Endothelial cell of umbilical vein (primary cell): ENCODE results near the gene FGF19. TPM values are rescaled to one million over a fixed set of nuclear protein-coding genes. Genes with fewer than 3 reads are reported as not detected.

Source experiments
- BruUV-seq: library from RNA; stranded (reverse); fragments of 400-500 nt; replicated peaks from 2 replicates; lab custom pipeline; 2021; lab: Mats Ljungman, UMichigan
- CTCF ChIA-PET: fragments of 300-600, 350-600 bp; sonication (Branson Sonifier 250); formaldehyde crosslinking; loops from one replicate; lab custom pipeline; 2021; ENCODE audit warnings: antibody characterized with exemption, inconsistent platforms; lab: Charles Lee
- POLR2A ChIA-PET: fragments of 300-600, 350-600 bp; sonication (Branson Sonifier 250); formaldehyde crosslinking; loops from one replicate; lab custom pipeline; 2021; ENCODE audit warnings: antibody characterized with exemption, inconsistent platforms; lab: Charles Lee
- DNase-seq: peaks from one replicate; pipeline ENCODE4 v3.0.0-alpha.2; 2011; ENCODE audit warnings: low read depth, low spot score
- FAIRE-seq: peaks from 2 replicates; lab custom pipeline; 2011; peaks lifted over from hg19 to GRCh38; lab: Jason Lieb, UNC
- H2AFZ ChIP-seq: 2 replicates; pipeline ENCODE4 v1.6.0; 2012; ENCODE audit warnings: low read depth, low read length, control low read depth, inconsistent platforms
- H3K27ac ChIP-seq: 2 replicates; pipeline ENCODE4 v1.5.1; 2011; ENCODE audit warnings: low read depth, mild to moderate bottlenecking, control low read depth, low read length, moderate library complexity; ENCODE audit not compliant: insufficient read depth
- H3K27me3 ChIP-seq, 2 experiments: 2 replicates each; pipeline versions ENCODE4 v1.6.0 to v1.6.1; 2011; ENCODE audit warnings: low read length in 2 of 2, mixed read lengths in 1 of 2; ENCODE audit not compliant: control insufficient read depth in 2 of 2, insufficient read depth in 2 of 2
- H3K36me3 ChIP-seq, 2 experiments: 2 replicates in 1 of 2; 3 replicates in 1 of 2; pipeline ENCODE4 v1.5.1; 2011; ENCODE audit warnings: low read length in 2 of 2, mild to moderate bottlenecking in 1 of 2, moderate library complexity in 1 of 2; ENCODE audit not compliant: control insufficient read depth in 2 of 2, insufficient read depth in 2 of 2; ENCODE audit errors: extremely low read depth in 1 of 2
- H3K4me1 ChIP-seq: 3 replicates; pipeline ENCODE4 v1.5.1; 2011; ENCODE audit warnings: mild to moderate bottlenecking, low read length; ENCODE audit not compliant: control insufficient read depth, insufficient read depth; ENCODE audit errors: extremely low read depth
- H3K4me2 ChIP-seq: 2 replicates; pipeline ENCODE4 v1.6.1; 2011; ENCODE audit warnings: low read length, control low read depth, mixed read lengths; ENCODE audit not compliant: insufficient read depth
- H3K4me3 ChIP-seq, 3 experiments: fragments of 200-600 bp in 1 of 3; sonication (generic), shearing (Covaris generic) in 1 of 3; replicated peaks in 1 of 3; 2 replicates each; pipeline ENCODE4 v1.5.1; 2011 to 2016; ENCODE audit warnings: control low read depth in 3 of 3, low read length in 3 of 3, mild to moderate bottlenecking in 2 of 3, inconsistent platforms in 1 of 3, low read depth in 1 of 3, moderate library complexity in 1 of 3; ENCODE audit not compliant: insufficient read depth in 1 of 3
- H3K79me2 ChIP-seq: 2 replicates; pipeline ENCODE4 v1.6.0; 2012; ENCODE audit warnings: low read length, inconsistent platforms; ENCODE audit not compliant: control insufficient read depth, insufficient read depth
- H3K9ac ChIP-seq: replicated peaks from 2 replicates; pipeline ENCODE3; 2011; ENCODE audit warnings: low read length, control low read depth; ENCODE audit not compliant: insufficient read depth; ENCODE audit errors: extremely low read depth
- H3K9me1 ChIP-seq: replicated peaks from 3 replicates; pipeline ENCODE4 v1.6.0; 2011; ENCODE audit warnings: mild to moderate bottlenecking, low read length; ENCODE audit not compliant: control insufficient read depth, insufficient read depth; ENCODE audit errors: extremely low read depth
- H3K9me3 ChIP-seq: replicated peaks from 2 replicates; pipeline ENCODE4 v1.5.1; 2012; ENCODE audit warnings: low read length, inconsistent platforms; ENCODE audit not compliant: control insufficient read depth, insufficient read depth
- H4K20me1 ChIP-seq: replicated peaks from 2 replicates; pipeline ENCODE3; 2011; ENCODE audit warnings: mild to moderate bottlenecking, low read length; ENCODE audit not compliant: control insufficient read depth, insufficient read depth; ENCODE audit errors: extremely low read depth
- CTCF ChIP-seq, 2 donors: IDR thresholded peaks; 1 replicate in 1 of 2; 2 replicates in 1 of 2; pipeline ENCODE4 v1.5.1; 2011; ENCODE audit warnings: low read length in 2 of 2, mild to moderate bottlenecking in 2 of 2, moderate library complexity in 2 of 2, control low read depth in 1 of 2, inconsistent platforms in 1 of 2, low read depth in 1 of 2; ENCODE audit not compliant: insufficient read depth in 1 of 2; ENCODE audit errors: extremely low read depth in 1 of 2
- EZH2 ChIP-seq: IDR thresholded peaks from 2 replicates; pipeline ENCODE4 v1.6.1; 2012; ENCODE audit warnings: borderline replicate concordance, low read depth, mild to moderate bottlenecking, moderate library complexity, low read length, inconsistent platforms; ENCODE audit not compliant: severe bottlenecking
- FOS ChIP-seq: IDR thresholded peaks from 2 replicates; pipeline ENCODE4 v1.6.1; 2011; ENCODE audit warnings: mild to moderate bottlenecking, low read length, moderate library complexity, borderline replicate concordance; ENCODE audit not compliant: insufficient read depth
- GATA2 ChIP-seq: IDR thresholded peaks from 2 replicates; pipeline ENCODE4 v1.7.0; 2011; ENCODE audit warnings: low read depth, mild to moderate bottlenecking, moderate library complexity, mixed read lengths, low read length; ENCODE audit not compliant: insufficient read length, insufficient read depth
- JUN ChIP-seq: IDR thresholded peaks from 2 replicates; pipeline ENCODE4 v1.6.1; 2011; ENCODE audit warnings: borderline replicate concordance, low read depth; ENCODE audit not compliant: insufficient read length, insufficient read depth
- MYC ChIP-seq: IDR thresholded peaks from one replicate; pipeline ENCODE4 v1.6.1; 2011; ENCODE audit warnings: mild to moderate bottlenecking, low read depth, low read length
- POLR2A ChIP-seq: IDR thresholded peaks from 2 replicates; pipeline ENCODE4 v1.6.1; 2012; ENCODE audit warnings: low read depth, mild to moderate bottlenecking, control low read depth, low read length
- POLR2AphosphoS5 ChIP-seq: IDR thresholded peaks from 2 replicates; pipeline ENCODE4 v1.6.1; 2012; ENCODE audit warnings: low read depth, mild to moderate bottlenecking, control low read depth, low read length, moderate library complexity; ENCODE audit not compliant: insufficient read depth
- dilution Hi-C: fragments of 300-500 bp; cut with MboI; formaldehyde crosslinking; loops from one replicate; pipeline ENCODE4 v1.15.0; 2019; ENCODE audit warnings: low sequenced_read_pairs; ENCODE audit not compliant: extremely low pct_ligation_motif_present
- intact Hi-C: fragments of 100-400 bp; cut with micrococcal nuclease; formaldehyde crosslinking; loops from one replicate; pipeline ENCODE4 v1.10.0; 2022
- polyA plus RNA-seq, 4 experiments: library from polyadenylated mRNA; depleted of rRNA in 3 of 4; stranded (reverse) in 3 of 4; unstranded in 1 of 4; fragments of >200 nt; gene quantifications; 2 replicates each; pipeline versions ENCODE4 v1.2.1 to v1.2.3, GENCODE V29; 2011 to 2012; ENCODE audit warnings: missing spikeins in 1 of 4
- total RNA-seq: library from RNA; stranded (reverse); gene quantifications from 2 replicates; pipeline ENCODE4 v1.2.3, GENCODE V29; 2021
- TF ChIP-seq, protein P1 (sequence below): IDR thresholded peaks from 2 replicates; pipeline ENCODE4 v1.6.1; 2011; ENCODE audit not compliant: insufficient read depth, insufficient read length

The FGF19 gene
- total and polyA plus RNA-seq, 2 donors (not counting 3 experiments of a cell fraction or from before 2014, with no cell fraction given), result 0.03 TPM; not detected in 1

GRCh38 chr11:69721106-69721505, 17.3 kb upstream of the FGF19 start:
- no peaks in the 10 kb centered on the region for H3K4me1 ChIP-seq
- H3K79me2 ChIP-seq, result no peaks in the 10 kb centered on the region
- no peak overlapping the region for H3K9ac ChIP-seq
- H4K20me1 ChIP-seq, result no peaks in the 10 kb centered on the region
- intact Hi-C loops, result no loop called here
- POLR2A ChIA-PET, result no interaction called here
- H2AFZ ChIP-seq, result no peak overlapping the region
- H3K4me2 ChIP-seq, result no peak overlapping the region
- no peak for DNase-seq
- H3K9me3 ChIP-seq, result no peaks in the 10 kb centered on the region
- H3K27me3 ChIP-seq, result peaks cover 29 to 34% of the 10 kb centered on the region in 2 experiments
- H3K9me1 ChIP-seq, result no peaks in the 10 kb centered on the region
- dilution Hi-C loops, result no loop called here
- H3K4me3 ChIP-seq, result no peak overlapping the region
- no peak for FAIRE-seq
- no TSS peak for BruUV-seq
- no peak overlapping the region for H3K27ac ChIP-seq
- H3K36me3 ChIP-seq, result no peaks in the 10 kb centered on the region
- CTCF ChIA-PET, result interaction anchor here (0.8 to 1.2 kb wide), 3 partner anchors 12 to 475 kb away, joined by 3 to 5 read pairs (median 4); no protein-coding TSS in a partner anchor
- TF ChIP-seq FOS (no peak), GATA2 (no peak), JUN (no peak), POLR2AphosphoS5 (no peak), CTCF (IDR thresholded peaks at IDR 0.05; ENCODE audit: extremely low read depth in 1 of 2, insufficient read depth in 1 of 2, low read depth in 1 of 2, low read length in 2 of 2) (no peak), POLR2A (no peak), MYC (no peak), EZH2 (no peak)
- TF ChIP-seq, protein P1, sequence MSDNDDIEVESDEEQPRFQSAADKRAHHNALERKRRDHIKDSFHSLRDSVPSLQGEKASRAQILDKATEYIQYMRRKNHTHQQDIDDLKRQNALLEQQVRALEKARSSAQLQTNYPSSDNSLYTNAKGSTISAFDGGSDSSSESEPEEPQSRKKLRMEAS, result no peak
